HG02884 (cell line): Measurements from ENCODE around the gene KCNN2.
"Not testable (repeated sequence)": the region's sequence is repeated elsewhere in the genome, so short reads cannot be mapped to it uniquely, and the experiment has no call there.

Experiments used
- ATAC-seq: cut with Tn5 transposase; IDR thresholded peaks from one replicate; pipeline ENCODE4 v1.9.1; 2021; ENCODE audit warnings: mild to moderate bottlenecking, moderate library complexity; ENCODE audit not compliant: unreplicated experiment

KCNN2 gene

GRCh38 chr5:114418176-114419066 lies 56.6 kb downstream of the KCNN2 start:
- peak; percentile 97 for ATAC-seq

GRCh38 chr5:114419067-114419388 lies 57.2 kb downstream of the KCNN2 start:
- peak; percentile 32 for ATAC-seq

- ATAC-seq, result no peak
Observed at GRCh38 chr5:114419959-114420358, 58.1 kb downstream of the KCNN2 start.

GRCh38 chr5:114427204-114427603 lies 65.3 kb downstream of the KCNN2 start:
- ATAC-seq, result no peak

GRCh38 chr5:114430532-114430931 lies 68.7 kb downstream of the KCNN2 start:
- ATAC-seq, result no peak

GRCh38 chr5:114432684-114433083 lies 70.8 kb downstream of the KCNN2 start:
- ATAC-seq, result not testable (repeated sequence)

- ATAC-seq, result no peak
Observed at GRCh38 chr5:114434396-114435219, 72.7 kb downstream of the KCNN2 start.

- ATAC-seq, result no peak
Observed at GRCh38 chr5:114435220-114435481, 73.3 kb downstream of the KCNN2 start.

- peak; percentile 53 for ATAC-seq
Observed at GRCh38 chr5:114435885-114436299, 74.0 kb downstream of the KCNN2 start.

- no peak for ATAC-seq
Observed at GRCh38 chr5:114437936-114438335, 76.1 kb downstream of the KCNN2 start.

GRCh38 chr5:114438471-114438870 lies 76.6 kb downstream of the KCNN2 start:
- ATAC-seq, result no peak

- peak; percentile 36 for ATAC-seq
Observed at GRCh38 chr5:114447084-114447773, 85.4 kb downstream of the KCNN2 start.

GRCh38 chr5:114448481-114448880 lies 86.6 kb downstream of the KCNN2 start:
- no peak for ATAC-seq

- ATAC-seq, result peak; percentile 95
Observed at GRCh38 chr5:114449860-114450421, 88.1 kb downstream of the KCNN2 start.

GRCh38 chr5:114450437-114450836 lies 88.6 kb downstream of the KCNN2 start:
- no peak for ATAC-seq

GRCh38 chr5:114458726-114459125 lies 96.9 kb downstream of the KCNN2 start:
- ATAC-seq, result no peak

GRCh38 chr5:114467171-114467570 lies 105.3 kb downstream of the KCNN2 start:
- no peak for ATAC-seq

- ATAC-seq, result no peak
Observed at GRCh38 chr5:114467729-114468128, 105.9 kb downstream of the KCNN2 start.

GRCh38 chr5:114469372-114469771 lies 107.5 kb downstream of the KCNN2 start:
- ATAC-seq, result no peak

GRCh38 chr5:114471529-114471928 lies 109.7 kb downstream of the KCNN2 start:
- ATAC-seq, result no peak

- no peak for ATAC-seq
Observed at GRCh38 chr5:114473541-114473940, 111.7 kb downstream of the KCNN2 start.
